ENCODE measurements around the gene APLNR. TPM values are rescaled to one million over a fixed set of nuclear protein-coding genes. Genes with fewer than 3 reads are reported as not detected.

The APLNR gene
- total and polyA plus RNA-seq, 4 donors, result 3.2 to 39.4 (median 4.0) TPM

DNA sequence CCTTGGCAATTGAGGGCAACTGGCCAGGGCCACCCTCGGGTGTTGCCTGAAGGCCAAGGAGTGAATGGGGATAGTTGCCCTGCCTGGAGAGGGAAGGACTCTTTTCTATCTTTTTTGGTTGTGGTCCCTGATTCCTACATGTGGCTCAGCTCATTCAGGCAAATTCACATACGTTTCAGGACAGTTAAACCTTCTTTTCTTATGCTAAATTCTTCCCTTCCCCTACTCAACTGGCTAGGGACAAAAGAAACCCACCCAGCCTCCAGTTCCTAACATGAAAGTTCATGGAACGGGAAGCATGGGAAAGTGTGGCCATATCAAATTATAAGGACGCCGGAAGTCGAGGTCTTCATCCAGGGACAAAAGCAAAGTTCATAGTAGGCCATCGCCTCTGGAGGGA lies 26.3 kb upstream of the APLNR start:
- Histone ChIP-seq H3K9ac (ENCODE audit: low read depth in 1 of 2, low read length in 2 of 2) (no peak overlapping the region), H3K27me3 (ENCODE audit: control insufficient read depth in 4 of 4, insufficient read depth in 4 of 4, low read length in 3 of 4) (no peaks in the 10 kb centered on the region), H3K4me3 (ENCODE audit: low read depth in 1 of 3, low read length in 3 of 3) (no peak overlapping the region), H3K27ac (ENCODE audit: low read depth in 1 of 2, low read length in 2 of 2) (no peak overlapping the region), H3K9me3 (ENCODE audit: control insufficient read depth in 4 of 4, low read length in 3 of 4) (no peaks in the 10 kb centered on the region), H3K4me1 (ENCODE audit: control insufficient read depth in 4 of 4, insufficient read depth in 4 of 4, low read length in 3 of 4) (no peaks in the 10 kb centered on the region), H3K36me3 (ENCODE audit: control insufficient read depth in 4 of 4, insufficient read depth in 3 of 4, low read depth in 1 of 4, low read length in 3 of 4) (no peaks in the 10 kb centered on the region)
- no peak for TF ChIP-seq JUND (IDR thresholded peaks at IDR 0.05)
- TF ChIP-seq HNF4G (IDR thresholded peaks at IDR 0.05), result no peak
- TF ChIP-seq SP1 (IDR thresholded peaks at IDR 0.05), result no peak
- TF ChIP-seq, protein P1, sequence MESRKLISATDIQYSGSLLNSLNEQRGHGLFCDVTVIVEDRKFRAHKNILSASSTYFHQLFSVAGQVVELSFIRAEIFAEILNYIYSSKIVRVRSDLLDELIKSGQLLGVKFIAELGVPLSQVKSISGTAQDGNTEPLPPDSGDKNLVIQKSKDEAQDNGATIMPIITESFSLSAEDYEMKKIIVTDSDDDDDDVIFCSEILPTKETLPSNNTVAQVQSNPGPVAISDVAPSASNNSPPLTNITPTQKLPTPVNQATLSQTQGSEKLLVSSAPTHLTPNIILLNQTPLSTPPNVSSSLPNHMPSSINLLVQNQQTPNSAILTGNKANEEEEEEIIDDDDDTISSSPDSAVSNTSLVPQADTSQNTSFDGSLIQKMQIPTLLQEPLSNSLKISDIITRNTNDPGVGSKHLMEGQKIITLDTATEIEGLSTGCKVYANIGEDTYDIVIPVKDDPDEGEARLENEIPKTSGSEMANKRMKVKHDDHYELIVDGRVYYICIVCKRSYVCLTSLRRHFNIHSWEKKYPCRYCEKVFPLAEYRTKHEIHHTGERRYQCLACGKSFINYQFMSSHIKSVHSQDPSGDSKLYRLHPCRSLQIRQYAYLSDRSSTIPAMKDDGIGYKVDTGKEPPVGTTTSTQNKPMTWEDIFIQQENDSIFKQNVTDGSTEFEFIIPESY (IDR thresholded peaks at IDR 0.05), result no peak
- TF ChIP-seq REST (IDR thresholded peaks at IDR 0.05), result no peak
- TF ChIP-seq, protein P2, sequence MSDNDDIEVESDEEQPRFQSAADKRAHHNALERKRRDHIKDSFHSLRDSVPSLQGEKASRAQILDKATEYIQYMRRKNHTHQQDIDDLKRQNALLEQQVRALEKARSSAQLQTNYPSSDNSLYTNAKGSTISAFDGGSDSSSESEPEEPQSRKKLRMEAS (IDR thresholded peaks at IDR 0.05), result no peak
- 91% methylated on average over 7 of the region's 7 CpGs for WGBS
- no peak for DNase-seq (ENCODE audit: low spot score)

DNA sequence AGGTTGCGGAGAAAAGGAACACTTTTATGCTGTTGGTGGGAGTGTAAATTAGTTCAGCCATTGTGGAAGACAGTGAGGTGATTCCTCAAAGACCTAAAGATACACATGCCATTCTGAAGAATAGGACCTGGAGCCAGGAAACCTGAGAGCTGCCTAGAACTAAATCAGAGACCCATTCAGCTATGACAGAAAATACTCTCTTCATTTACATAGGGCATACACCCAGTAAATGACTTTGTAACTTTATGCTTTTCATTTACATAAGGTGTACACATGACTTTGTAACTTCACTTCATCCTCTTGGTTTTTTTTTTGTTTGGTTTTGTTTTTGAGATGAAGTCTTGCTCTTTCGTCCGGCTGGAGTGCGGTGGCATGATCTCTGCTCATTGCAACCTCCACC lies 25.1 kb upstream of the APLNR start:
- peaks cover 0 to under 1% (median 0%) of the 10 kb centered on the region in 4 donors for H3K9me3 ChIP-seq (ENCODE audit: control insufficient read depth in 4 of 4, low read length in 3 of 4)
- no peak overlapping the region for H3K4me3 ChIP-seq (ENCODE audit: low read depth in 1 of 3, low read length in 3 of 3)
- H3K9ac ChIP-seq (ENCODE audit: low read depth in 1 of 2, low read length in 2 of 2), result no peak overlapping the region
- DNase-seq (ENCODE audit: low spot score), result no peak
- no peaks in the 10 kb centered on the region for H3K36me3 ChIP-seq (ENCODE audit: control insufficient read depth in 4 of 4, insufficient read depth in 3 of 4, low read depth in 1 of 4, low read length in 3 of 4)
- WGBS, result 73% methylated on average over 4 of the region's 4 CpGs
- no peak overlapping the region for H3K27ac ChIP-seq (ENCODE audit: low read depth in 1 of 2, low read length in 2 of 2)
- H3K4me1 ChIP-seq (ENCODE audit: control insufficient read depth in 4 of 4, insufficient read depth in 4 of 4, low read length in 3 of 4), result no peaks in the 10 kb centered on the region
- no peaks in the 10 kb centered on the region for H3K27me3 ChIP-seq (ENCODE audit: control insufficient read depth in 4 of 4, insufficient read depth in 4 of 4, low read length in 3 of 4)
- TF ChIP-seq HNF4A (conservative IDR thresholded peaks at IDR 0.05) (no peak), HNF4G (IDR thresholded peaks at IDR 0.05) (no peak), SP1 (IDR thresholded peaks at IDR 0.05) (no peak), FOXA1 (IDR thresholded peaks at IDR 0.05) (no peak), JUND (IDR thresholded peaks at IDR 0.05) (no peak), RAD21 (IDR thresholded peaks at IDR 0.05) (no peak), CTCF (IDR thresholded peaks at IDR 0.05; ENCODE audit: low read depth, low read length, missing input control) (no peak), NR2F2 (IDR thresholded peaks at IDR 0.05) (no peak), REST (IDR thresholded peaks at IDR 0.05) (no peak), YY1 (IDR thresholded peaks at IDR 0.05) (no peak), FOXA2 (IDR thresholded peaks at IDR 0.05) (no peak), GABPA (IDR thresholded peaks at IDR 0.05 in 1 of 2, conservative IDR thresholded peaks at IDR 0.05 in 1 of 2) (no peak)
- TF ChIP-seq, protein P3, sequence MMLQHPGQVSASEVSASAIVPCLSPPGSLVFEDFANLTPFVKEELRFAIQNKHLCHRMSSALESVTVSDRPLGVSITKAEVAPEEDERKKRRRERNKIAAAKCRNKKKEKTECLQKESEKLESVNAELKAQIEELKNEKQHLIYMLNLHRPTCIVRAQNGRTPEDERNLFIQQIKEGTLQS (IDR thresholded peaks at IDR 0.05), result no peak
- TF ChIP-seq, protein P1 (IDR thresholded peaks at IDR 0.05), result no peak

All from liver (tissue), 9 donors.